ENCODE results near the gene LRRC70. TPM values are rescaled to one million over a fixed set of nuclear protein-coding genes. Genes with fewer than 3 reads are reported as not detected.

Gene LRRC70, protein sequence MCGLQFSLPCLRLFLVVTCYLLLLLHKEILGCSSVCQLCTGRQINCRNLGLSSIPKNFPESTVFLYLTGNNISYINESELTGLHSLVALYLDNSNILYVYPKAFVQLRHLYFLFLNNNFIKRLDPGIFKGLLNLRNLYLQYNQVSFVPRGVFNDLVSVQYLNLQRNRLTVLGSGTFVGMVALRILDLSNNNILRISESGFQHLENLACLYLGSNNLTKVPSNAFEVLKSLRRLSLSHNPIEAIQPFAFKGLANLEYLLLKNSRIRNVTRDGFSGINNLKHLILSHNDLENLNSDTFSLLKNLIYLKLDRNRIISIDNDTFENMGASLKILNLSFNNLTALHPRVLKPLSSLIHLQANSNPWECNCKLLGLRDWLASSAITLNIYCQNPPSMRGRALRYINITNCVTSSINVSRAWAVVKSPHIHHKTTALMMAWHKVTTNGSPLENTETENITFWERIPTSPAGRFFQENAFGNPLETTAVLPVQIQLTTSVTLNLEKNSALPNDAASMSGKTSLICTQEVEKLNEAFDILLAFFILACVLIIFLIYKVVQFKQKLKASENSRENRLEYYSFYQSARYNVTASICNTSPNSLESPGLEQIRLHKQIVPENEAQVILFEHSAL
- total RNA-seq = 0.07 and 2.0 TPM in 2 replicates

DNA sequence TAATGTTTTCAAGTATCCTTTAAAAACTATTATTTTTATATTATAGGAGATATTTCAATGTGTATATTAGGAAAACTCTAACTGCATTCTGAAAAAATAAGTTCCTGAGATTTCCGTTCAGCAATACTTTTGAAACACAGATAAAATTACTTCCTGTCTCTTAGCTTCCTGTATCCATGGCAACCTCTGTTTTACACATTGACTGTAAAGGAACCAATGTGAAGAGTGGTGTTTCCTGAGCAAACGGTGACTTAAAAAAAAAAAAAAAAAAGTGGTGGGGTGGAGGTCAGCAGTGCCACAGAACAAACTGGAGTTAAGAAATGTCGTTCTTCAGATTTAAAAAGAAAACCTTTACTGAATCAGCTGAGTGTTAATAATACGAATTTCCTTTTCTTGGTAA, at the start of gene LRRC70:
LRRC70 (plus strand) TSS at position 280 of the 400 bp plus-strand sequence. CDS start 620 bp downstream, outside the sequence.

Other genes starting within 250 kb of the LRRC70 start
- 26.9 and 29.1 TPM in 2 replicates for gene DIMT1, start 174.9 kb upstream of the LRRC70 start, total RNA-seq
- 14.1 and 21.3 TPM in 2 replicates for gene IPO11, start 166.1 kb upstream of the LRRC70 start, total RNA-seq